Epithelial cell of esophagus (primary cell): ENCODE data around the gene NFE2L2.

Source experiments
- DNase-seq: peaks from one replicate; pipeline ENCODE4 v3.0.0; 2010; ENCODE audit warnings: low read depth
- H3K4me3 ChIP-seq: 2 replicates; pipeline ENCODE4 v1.5.1; 2011; ENCODE audit warnings: mild to moderate bottlenecking, low read length, control low read depth
- CTCF ChIP-seq: IDR thresholded peaks from 2 replicates; pipeline ENCODE4 v1.5.1; 2011; ENCODE audit warnings: low read depth, mild to moderate bottlenecking, low read length, control low read depth, inconsistent platforms; ENCODE audit not compliant: insufficient read depth; ENCODE audit errors: missing control alignments

NFE2L2 gene

GRCh38 chr2:177262958-177263450, 1.5 kb downstream of the NFE2L2 start:
- DNase-seq = no peak
- TF ChIP-seq CTCF = no peak
- H3K4me3 ChIP-seq = peak overlapping the region; percentile 86

- no peak for DNase-seq
- TF ChIP-seq CTCF = no peak
- peak overlapping the region; percentile 86 for H3K4me3 ChIP-seq
Measured at GRCh38 chr2:177262092-177262491, 2.4 kb downstream of the NFE2L2 start.

- peak overlapping the region; percentile 86 for H3K4me3 ChIP-seq
- no peak for DNase-seq
- no peak for TF ChIP-seq CTCF
Measured at GRCh38 chr2:177261116-177262060, 3.1 kb downstream of the NFE2L2 start.

GRCh38 chr2:177260379-177260778, 4.1 kb downstream of the NFE2L2 start:
- no peak for TF ChIP-seq CTCF
- peak overlapping the region; percentile 86 for H3K4me3 ChIP-seq
- DNase-seq = no peak

- no peak for TF ChIP-seq CTCF
- peak overlapping the region; percentile 12 for H3K4me3 ChIP-seq
- DNase-seq = no peak
Measured at GRCh38 chr2:177258059-177258458, 6.5 kb downstream of the NFE2L2 start.

GRCh38 chr2:177257471-177257870, 7.1 kb downstream of the NFE2L2 start:
- no peak for TF ChIP-seq CTCF
- peak overlapping the region; percentile 12 for H3K4me3 ChIP-seq
- no peak for DNase-seq
